ENCODE measurements around the gene PPP2R5C. TPM values are rescaled to one million over a fixed set of nuclear protein-coding genes. Genes with fewer than 3 reads are reported as not detected.

The PPP2R5C gene
- total and polyA plus RNA-seq, 2 of the 8 experiments (the other 6 are each of a cell fraction or from before 2014, with no cell fraction given): 49.6 to 95.9 TPM

GRCh38 chr14:101781240-101782061 is 19.9 kb downstream of the PPP2R5C start:
- Histone ChIP-seq H2BK12ac (ENCODE audit: low read depth, low read length) (peak overlapping the region; percentile 68; the same call in 1 of the 2 replicates), H4K8ac (ENCODE audit: extremely low read depth, insufficient read depth, low read length) (peak overlapping the region; percentile 72), H4K20me1 (replicated peaks in 1 of 2; ENCODE audit: control insufficient read depth in 1 of 2, insufficient read depth in 2 of 2, low read length in 2 of 2) (peaks cover 0 to 13% of the 10 kb centered on the region in 2 experiments), H3K4ac (replicated peaks; ENCODE audit: insufficient read length, low read depth, low read length) (no peak overlapping the region), H2AK5ac (ENCODE audit: low read depth, low read length) (no peak overlapping the region), H3K23me2 (ENCODE audit: low read depth, low read length) (peaks cover 15% of the 10 kb centered on the region; the same call in 1 of the 2 replicates), H3K9me3 (ENCODE audit: insufficient read depth in 2 of 2, low read depth in 1 of 2, low read length in 1 of 2) (no peaks in the 10 kb centered on the region), H3K4me2 (ENCODE audit: insufficient read depth in 1 of 2, low read depth in 2 of 2, low read length in 2 of 2) (peak overlapping the region; percentile 93), H3K14ac (ENCODE audit: insufficient read length) (no peak overlapping the region), H3K4me1 (replicated peaks in 1 of 4; ENCODE audit: control insufficient read depth in 3 of 4, insufficient read depth in 4 of 4, low read length in 3 of 4) (peaks cover 3 to 7% (median 6%) of the 10 kb centered on the region in 4 experiments; a peak in 6 of 7 replicates), H3K79me1 (ENCODE audit: low read depth, low read length) (no peaks in the 10 kb centered on the region), H3K9ac (replicated peaks in 1 of 4; ENCODE audit: extremely low read depth in 1 of 4, low read depth in 3 of 4, low read length in 3 of 4) (peak overlapping the region in 3 of 4 experiments; percentile 25 to 54 (median 51); a peak in 3 of 7 replicates), H3K79me2 (ENCODE audit: control insufficient read depth in 1 of 2, insufficient read depth in 2 of 2, low read length in 2 of 2) (no peaks in the 10 kb centered on the region), H3K56ac (replicated peaks; ENCODE audit: insufficient read length, low read depth, low read length) (no peak overlapping the region), H3K36me3 (ENCODE audit: control insufficient read depth in 2 of 4, insufficient read depth in 4 of 4, low read length in 3 of 4) (no peaks in the 10 kb centered on the region), H3K4me3 (ENCODE audit: extremely low read depth in 1 of 4, insufficient read depth in 2 of 4, low read depth in 3 of 4, low read length in 4 of 4) (peak overlapping the region; percentile 65 to 84 (median 78)), H4K91ac (replicated peaks; ENCODE audit: insufficient read length, low read length) (no peak overlapping the region), H2BK5ac (ENCODE audit: low read depth, low read length) (no peak overlapping the region), H2BK120ac (replicated peaks; ENCODE audit: low read depth, low read length) (no peak overlapping the region), H2BK15ac (ENCODE audit: low read length) (no peak overlapping the region), H3K27ac (ENCODE audit: low read depth, low read length) (no peak overlapping the region), H2BK20ac (ENCODE audit: low read length) (no peak overlapping the region), H3K18ac (ENCODE audit: extremely low read depth, low read length) (peak overlapping the region; percentile 48; the same call in 1 of the 2 replicates), H2AFZ (ENCODE audit: low read length) (peak overlapping the region; percentile 9; the same call in 1 of the 2 replicates), H4K5ac (ENCODE audit: insufficient read length, low read depth, low read length) (no peak overlapping the region), H3K27me3 (replicated peaks in 1 of 4; ENCODE audit: control insufficient read depth in 3 of 4, extremely low read depth in 1 of 4, insufficient read depth in 3 of 4, low read length in 3 of 4) (peaks cover 4 to 32% (median 29%) of the 10 kb centered on the region in 4 experiments), H3K23ac (ENCODE audit: insufficient read length) (no peak overlapping the region)
- peak in 1 of 2 experiments; percentile 58 for DNase-seq (ENCODE audit: low read depth in 1 of 2, low spot score in 2 of 2)
- TF ChIP-seq ASH2L (IDR thresholded peaks at IDR 0.05; ENCODE audit: low read length) (peak; percentile 58), KDM4A (IDR thresholded peaks at IDR 0.05; ENCODE audit: low read depth, low read length, severe bottlenecking) (peak; percentile 81), RBBP5 (IDR thresholded peaks at IDR 0.05; ENCODE audit: borderline replicate concordance, low read depth, low read length) (0 out of 2 replicates have a peak, but pooled peaks have one; percentile 54), EZH2 (IDR thresholded peaks at IDR 0.05; ENCODE audit: low read depth, low read length, severe bottlenecking) (peak; percentile 45), TAF7 (optimal IDR thresholded peaks at IDR 0.05; ENCODE audit: borderline replicate concordance, low read depth, low read length) (no peak)
- 2% methylated on average over 22 of the region's 67 CpGs; no CpG with 5 or more reads in 1 of the 2 experiments for WGBS, 2 experiments (ENCODE audit: extremely low coverage in 1 of 2, insufficient coverage in 1 of 2, insufficient read length in 1 of 2, insufficient replicate concordance in 2 of 2, low coverage in 1 of 2, low lambda C conversion rate in 2 of 2, missing lambda C conversion rate in 1 of 2)
- POLR2A ChIA-PET (ENCODE audit: partially characterized antibody): interaction anchor here (1.0 kb wide), 1 partner anchor 18 kb away, joined by 3 read pairs; no protein-coding TSS in a partner anchor
- no peak for FAIRE-seq
- CTCF ChIA-PET (ENCODE audit: partially characterized antibody): interaction anchor here (0.9 to 1.5 kb wide), 3 partner anchors 10 to 74 kb away, joined by 3 to 13 read pairs (median 4); no protein-coding TSS in a partner anchor
